CD4-positive, alpha-beta T cell (primary cell): ENCODE measurements around the gene GORASP1. TPM values are rescaled to one million over a fixed set of nuclear protein-coding genes. Genes with fewer than 3 reads are reported as not detected.

Source experiments
- ATAC-seq: fragments of 200-7000 bp; cut with Tn5 transposase; one replicate; pipeline ENCODE4 v1.10.0; 2022; ENCODE audit warnings: mild to moderate bottlenecking; ENCODE audit not compliant: poor library complexity
- CTCF ChIA-PET: fragments of 350-600 bp; sonication (Branson Sonifier 250); formaldehyde crosslinking; loops from one replicate; lab custom pipeline; 2021; ENCODE audit warnings: antibody characterized with exemption, inconsistent platforms; lab: Charles Lee
- POLR2A ChIA-PET: fragments of 350-600 bp; sonication (Branson Sonifier 250); formaldehyde crosslinking; loops from one replicate; lab custom pipeline; 2021; ENCODE audit warnings: antibody characterized with exemption, inconsistent platforms; lab: Charles Lee
- DNase-seq, 14 experiments: peaks; one replicate each; pipeline ENCODE4 v3.0.0-alpha.2; 2013 to 2020; ENCODE audit warnings: mixed read lengths in 2 of 14
- H3K27ac ChIP-seq, 2 donors: one replicate each; pipeline versions ENCODE4 v1.5.1 to v1.7.0; 2013; ENCODE audit warnings: low read length in 2 of 2, low read depth in 1 of 2, mild to moderate bottlenecking in 1 of 2
- H3K27me3 ChIP-seq, 2 experiments: 1 replicate in 1 of 2; 2 replicates in 1 of 2; pipeline versions ENCODE4 v1.6.1 to v1.7.0; 2013; ENCODE audit warnings: low read length in 2 of 2, control low read depth in 1 of 2, mild to moderate bottlenecking in 1 of 2, moderate library complexity in 1 of 2; ENCODE audit not compliant: insufficient read depth in 2 of 2, control insufficient read depth in 1 of 2
- H3K36me3 ChIP-seq: one replicate; pipeline ENCODE4 v1.6.1; 2013; ENCODE audit warnings: low read length, control low read depth; ENCODE audit not compliant: insufficient read depth
- H3K4me1 ChIP-seq: one replicate; pipeline ENCODE4 v1.6.1; 2013; ENCODE audit warnings: low read length, control low read depth; ENCODE audit not compliant: insufficient read depth
- H3K4me3 ChIP-seq: one replicate; pipeline ENCODE4 v1.5.1; 2013; ENCODE audit warnings: mild to moderate bottlenecking, low read length, moderate library complexity
- H3K9me3 ChIP-seq, 2 experiments: 1 replicate in 1 of 2; 2 replicates in 1 of 2; pipeline versions ENCODE4 v1.6.1 to v1.7.0; 2013; ENCODE audit warnings: low read length in 2 of 2, mild to moderate bottlenecking in 2 of 2, control low read depth in 1 of 2, moderate library complexity in 1 of 2; ENCODE audit not compliant: control insufficient read depth in 1 of 2, insufficient read depth in 1 of 2
- H3K27ac Mint-ChIP-seq: one replicate; pipeline ENCODE4 v1.8.0; 2020; ENCODE audit warnings: mixed read lengths
- H3K27me3 Mint-ChIP-seq: one replicate; pipeline ENCODE4 v1.8.0; 2021; ENCODE audit warnings: mixed read lengths
- H3K36me3 Mint-ChIP-seq: one replicate; pipeline ENCODE4 v1.8.0; 2021; ENCODE audit warnings: low read depth, mixed read lengths
- H3K4me1 Mint-ChIP-seq: one replicate; pipeline ENCODE4 v1.8.0; 2021; ENCODE audit warnings: low read depth, mixed read lengths
- H3K4me3 Mint-ChIP-seq: one replicate; pipeline ENCODE4 v1.8.0; 2020; ENCODE audit warnings: mild to moderate bottlenecking, mixed read lengths
- H3K9me3 Mint-ChIP-seq: one replicate; pipeline ENCODE4 v1.8.0; 2020; ENCODE audit warnings: mixed read lengths
- CTCF ChIP-seq: fragments of 200-600 bp; IDR thresholded peaks from one replicate; pipeline ENCODE4 v1.8.0; 2022; ENCODE audit warnings: antibody characterized with exemption, mild to moderate bottlenecking
- intact Hi-C, 2 experiments: fragments of 100-400 bp; cut with DNase I in 1 of 2; cut with micrococcal nuclease in 1 of 2; formaldehyde crosslinking; loops; one replicate each; pipeline versions ENCODE4 v1.15.1 to v1.9.0; 2023 to 2025; cut with DNase I, micrococcal nuclease
- total RNA-seq, 174 experiments: library from RNA in 2 of 174; stranded (reverse) in 2 of 174; gene quantifications; one replicate each; pipeline ENCODE4 v1.2.3 and lab custom pipeline; 2021 to 2026

Gene GORASP1
- total RNA-seq, 2 experiments from 2014 or later = 29.1 to 31.5 TPM

GRCh38 chr3:39110041-39110639 lies 2.7 kb upstream of the GORASP1 start:
- DNase-seq = no peak
- H3K4me3 ChIP-seq = no peak overlapping the region
- POLR2A ChIA-PET = no interaction called here
- no peak overlapping the region for H3K4me3 Mint-ChIP-seq
- no peaks in the 10 kb centered on the region for H3K9me3 Mint-ChIP-seq
- no peak for ATAC-seq
- peaks cover 10% of the 10 kb centered on the region for H3K36me3 Mint-ChIP-seq
- no peaks in the 10 kb centered on the region for H3K9me3 ChIP-seq
- peaks cover 33% of the 10 kb centered on the region for H3K4me1 ChIP-seq
- H3K36me3 ChIP-seq = no peaks in the 10 kb centered on the region
- H3K4me1 Mint-ChIP-seq = peaks cover 34% of the 10 kb centered on the region
- TF ChIP-seq CTCF = no peak
- H3K27ac ChIP-seq = no peak overlapping the region
- CTCF ChIA-PET = no interaction called here
- H3K27me3 ChIP-seq = no peaks in the 10 kb centered on the region
- no peak overlapping the region for H3K27ac Mint-ChIP-seq
- no peaks in the 10 kb centered on the region for H3K27me3 Mint-ChIP-seq
- intact Hi-C loops = no loop called here

GRCh38 chr3:39109086-39109485 lies 1.7 kb upstream of the GORASP1 start:
- TF ChIP-seq CTCF = no peak
- intact Hi-C loops = loop anchor here in 1 of 2 experiments (5.0 kb wide), 1 partner anchor 273 kb away; the partner anchor contains the start of gene SLC25A38
- H3K27me3 ChIP-seq = no peaks in the 10 kb centered on the region
- no peaks in the 10 kb centered on the region for H3K9me3 ChIP-seq
- peak overlapping the region; percentile 97 for H3K4me3 Mint-ChIP-seq
- no peak overlapping the region for H3K27ac ChIP-seq
- no peaks in the 10 kb centered on the region for H3K36me3 ChIP-seq
- peaks cover 43% of the 10 kb centered on the region for H3K4me1 ChIP-seq
- H3K4me3 ChIP-seq = no peak overlapping the region
- no peaks in the 10 kb centered on the region for H3K9me3 Mint-ChIP-seq
- POLR2A ChIA-PET = interaction anchor here (1.1 to 2.2 kb wide), 3 partner anchors 9 to 41 kb away, joined by 3 to 10 read pairs (median 3); no protein-coding TSS in a partner anchor
- no peak overlapping the region for H3K27ac Mint-ChIP-seq
- H3K27me3 Mint-ChIP-seq = no peaks in the 10 kb centered on the region
- peaks cover 38% of the 10 kb centered on the region for H3K4me1 Mint-ChIP-seq
- CTCF ChIA-PET = interaction anchor here (1.0 to 2.3 kb wide), 2 partner anchors 17 to 46 kb away, joined by 3 to 9 read pairs; no protein-coding TSS in a partner anchor
- DNase-seq (no peak), ATAC-seq (no peak)
- H3K36me3 Mint-ChIP-seq = peaks cover 10% of the 10 kb centered on the region

GRCh38 chr3:39108200-39108710 lies 828 bp upstream of the GORASP1 start:
- DNase-seq (peak in 6 of 14 experiments; percentile 13 to 77 (median 49)), ATAC-seq (peak; percentile 41)
- no peaks in the 10 kb centered on the region for H3K9me3 ChIP-seq
- ChIA-PET POLR2A (interaction anchor here (0.5 to 2.2 kb wide), 6 partner anchors 9 to 70 kb away, joined by 3 to 10 read pairs (median 4); no protein-coding TSS in a partner anchor), CTCF (interaction anchor here (1.0 to 2.3 kb wide), 3 partner anchors 18 to 180 kb away, joined by 3 to 9 read pairs (median 4); no protein-coding TSS in a partner anchor)
- H3K27ac ChIP-seq = peak overlapping the region in 1 of 2 donors; percentile 53
- peaks cover 10% of the 10 kb centered on the region for H3K36me3 Mint-ChIP-seq
- peaks cover 43% of the 10 kb centered on the region for H3K4me1 Mint-ChIP-seq
- peak overlapping the region; percentile 81 for H3K27ac Mint-ChIP-seq
- intact Hi-C loops = loop anchor here in 1 of 2 experiments (5.0 kb wide), 1 partner anchor 274 kb away; the partner anchor contains the start of gene SLC25A38
- peaks cover 51% of the 10 kb centered on the region for H3K4me1 ChIP-seq
- no peaks in the 10 kb centered on the region for H3K36me3 ChIP-seq
- H3K9me3 Mint-ChIP-seq = no peaks in the 10 kb centered on the region
- H3K27me3 ChIP-seq = no peaks in the 10 kb centered on the region
- no peaks in the 10 kb centered on the region for H3K27me3 Mint-ChIP-seq
- peak overlapping the region; percentile 96 for H3K4me3 ChIP-seq
- no peak for TF ChIP-seq CTCF
- peak overlapping the region; percentile 97 for H3K4me3 Mint-ChIP-seq
